Stimulated activated CD4-positive, alpha-beta T cell treated with anti-CD3 and anti-CD28 coated beads, Interleukin-15, amount 100 ng/mL, for 1 hour (primary cell): Measurements from ENCODE around the gene CES2.
A peak's percentile ranks its signal among the peaks of the same experiment; 100 is the strongest.
"Not testable (repeated sequence)": the region's sequence is repeated elsewhere in the genome, so short reads cannot be mapped to it uniquely, and the experiment has no call there.

Experiments used
- DNase-seq, 2 donors: peaks; one replicate each; pipeline ENCODE4 v3.0.0-alpha.2; 2020; ENCODE audit warnings: low read depth in 1 of 2, low spot score in 1 of 2

The CES2 gene

GRCh38 chr16:66935314-66936011 lies at the start of gene CES2:
TSS of gene CES2 (plus strand) at chr16:66935516. CDS start at chr16:66935636, 120 bp downstream.
- no peak for DNase-seq

GRCh38 chr16:66886321-66886720 lies 49.0 kb upstream of the CES2 start:
- no peak for DNase-seq

GRCh38 chr16:66886914-66887313 lies 48.4 kb upstream of the CES2 start:
- DNase-seq, result no peak

- DNase-seq, result no peak
These were observed 46.4 kb upstream of the CES2 start for GRCh38 chr16:66888647-66889615.

GRCh38 chr16:66889622-66890021 lies 45.7 kb upstream of the CES2 start:
- no peak for DNase-seq

- DNase-seq, result no peak
These were observed 44.5 kb upstream of the CES2 start for GRCh38 chr16:66890799-66891198.

GRCh38 chr16:66891360-66891759 lies 44.0 kb upstream of the CES2 start:
- DNase-seq, result no peak

- DNase-seq, result no peak
These were observed 43.5 kb upstream of the CES2 start for GRCh38 chr16:66891797-66892196.

- DNase-seq, result no peak
These were observed 41.3 kb upstream of the CES2 start for GRCh38 chr16:66894055-66894454.

- DNase-seq, result peak; percentile 18 to 22
These were observed 40.2 kb upstream of the CES2 start for GRCh38 chr16:66894948-66895688.

GRCh38 chr16:66895689-66895979 lies 39.7 kb upstream of the CES2 start:
- DNase-seq, result no peak

- DNase-seq, result no peak
These were observed 39.3 kb upstream of the CES2 start for GRCh38 chr16:66895999-66896398.

- DNase-seq, result not testable (repeated sequence)
These were observed 38.6 kb upstream of the CES2 start for GRCh38 chr16:66896682-66897081.

- DNase-seq, result no peak
These were observed 37.1 kb upstream of the CES2 start for GRCh38 chr16:66898207-66898606.

GRCh38 chr16:66898933-66899309 lies 36.4 kb upstream of the CES2 start:
- no peak for DNase-seq

- no peak for DNase-seq
These were observed 35.9 kb upstream of the CES2 start for GRCh38 chr16:66899310-66899944.

GRCh38 chr16:66899945-66900710 lies 35.2 kb upstream of the CES2 start:
- no peak for DNase-seq

- DNase-seq, result no peak
These were observed 34.4 kb upstream of the CES2 start for GRCh38 chr16:66900721-66901441.

- DNase-seq, result no peak
These were observed 33.7 kb upstream of the CES2 start for GRCh38 chr16:66901626-66902025.
